Endothelial cell (in vitro differentiated cells): ENCODE results near the gene SLC18A2. TPM values are rescaled to one million over a fixed set of nuclear protein-coding genes. Genes with fewer than 3 reads are reported as not detected.
"Not testable (repeated sequence)": the region's sequence is repeated elsewhere in the genome, so short reads cannot be mapped to it uniquely, and the experiment has no call there.

ENCODE experiments used
- DNase-seq: peaks from one replicate; pipeline ENCODE4 v3.0.0; 2021; ENCODE audit warnings: low spot score
- H3K27ac Mint-ChIP-seq: one replicate; pipeline ENCODE4 v1.8.0; 2021; ENCODE audit warnings: mixed read lengths, inconsistent platforms; ENCODE audit not compliant: unreplicated experiment
- H3K27me3 Mint-ChIP-seq: one replicate; pipeline ENCODE4 v1.8.0; 2021; ENCODE audit warnings: mild to moderate bottlenecking, moderate library complexity, mixed read lengths, inconsistent platforms; ENCODE audit not compliant: unreplicated experiment
- H3K36me3 Mint-ChIP-seq: one replicate; pipeline ENCODE4 v1.8.0; 2021; ENCODE audit warnings: mild to moderate bottlenecking, low read depth, mixed read lengths, inconsistent platforms; ENCODE audit not compliant: unreplicated experiment
- H3K4me1 Mint-ChIP-seq: one replicate; pipeline ENCODE4 v1.8.0; 2021; ENCODE audit warnings: mild to moderate bottlenecking, mixed read lengths, inconsistent platforms; ENCODE audit not compliant: unreplicated experiment
- H3K4me3 Mint-ChIP-seq: one replicate; pipeline ENCODE4 v1.8.0; 2021; ENCODE audit warnings: mild to moderate bottlenecking, mixed read lengths, inconsistent platforms; ENCODE audit not compliant: unreplicated experiment
- H3K9me3 Mint-ChIP-seq: one replicate; pipeline ENCODE4 v1.8.0; 2021; ENCODE audit warnings: mixed read lengths, inconsistent platforms; ENCODE audit not compliant: unreplicated experiment
- total RNA-seq: library from RNA; stranded (reverse); fragmentation: NEBNext Ultra II Directional; extraction: Animal tissue kit (Norgen Biotek cat#: 25700); gene quantifications from one replicate; pipeline ENCODE4 v1.2.1, GENCODE V29; 2021; ENCODE audit not compliant: unreplicated experiment
- TF ChIP-seq, protein P1 (sequence below): fragments of 200-600 bp; sonication (generic); IDR thresholded peaks from one replicate; pipeline ENCODE4 v1.5.0; 2021; ENCODE audit warnings: antibody characterized with exemption; ENCODE audit not compliant: unreplicated experiment

SLC18A2 gene
- total RNA-seq, 1 donor from 2014 or later: 1.3 TPM

DNA sequence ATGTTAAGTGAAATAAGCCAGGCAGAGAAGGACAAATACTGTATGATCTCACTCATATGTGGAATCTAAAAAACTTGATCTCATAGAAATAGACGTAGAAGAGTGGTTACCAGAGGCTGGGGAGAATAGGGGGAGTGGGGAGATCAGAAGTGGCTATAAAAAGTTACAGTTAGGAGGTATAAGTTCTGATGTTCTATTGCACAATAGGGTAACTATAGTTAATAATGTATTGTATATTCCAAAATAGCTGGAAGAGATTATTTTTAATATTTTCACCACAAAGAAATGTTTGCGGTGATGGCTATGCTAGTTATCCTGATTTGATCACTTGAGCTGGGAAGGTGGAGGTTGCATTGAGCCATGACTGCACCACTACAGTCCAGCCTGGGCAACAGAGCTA is 53.8 kb downstream of the SLC18A2 start:
- no peaks in the 10 kb centered on the region for H3K27me3 Mint-ChIP-seq
- no peaks in the 10 kb centered on the region for H3K36me3 Mint-ChIP-seq
- no peaks in the 10 kb centered on the region for H3K4me1 Mint-ChIP-seq
- no peaks in the 10 kb centered on the region for H3K9me3 Mint-ChIP-seq
- H3K4me3 Mint-ChIP-seq: no peak overlapping the region
- TF ChIP-seq, protein P1, sequence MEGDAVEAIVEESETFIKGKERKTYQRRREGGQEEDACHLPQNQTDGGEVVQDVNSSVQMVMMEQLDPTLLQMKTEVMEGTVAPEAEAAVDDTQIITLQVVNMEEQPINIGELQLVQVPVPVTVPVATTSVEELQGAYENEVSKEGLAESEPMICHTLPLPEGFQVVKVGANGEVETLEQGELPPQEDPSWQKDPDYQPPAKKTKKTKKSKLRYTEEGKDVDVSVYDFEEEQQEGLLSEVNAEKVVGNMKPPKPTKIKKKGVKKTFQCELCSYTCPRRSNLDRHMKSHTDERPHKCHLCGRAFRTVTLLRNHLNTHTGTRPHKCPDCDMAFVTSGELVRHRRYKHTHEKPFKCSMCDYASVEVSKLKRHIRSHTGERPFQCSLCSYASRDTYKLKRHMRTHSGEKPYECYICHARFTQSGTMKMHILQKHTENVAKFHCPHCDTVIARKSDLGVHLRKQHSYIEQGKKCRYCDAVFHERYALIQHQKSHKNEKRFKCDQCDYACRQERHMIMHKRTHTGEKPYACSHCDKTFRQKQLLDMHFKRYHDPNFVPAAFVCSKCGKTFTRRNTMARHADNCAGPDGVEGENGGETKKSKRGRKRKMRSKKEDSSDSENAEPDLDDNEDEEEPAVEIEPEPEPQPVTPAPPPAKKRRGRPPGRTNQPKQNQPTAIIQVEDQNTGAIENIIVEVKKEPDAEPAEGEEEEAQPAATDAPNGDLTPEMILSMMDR: no peak
- H3K27ac Mint-ChIP-seq: no peak overlapping the region
- no peak for DNase-seq

DNA sequence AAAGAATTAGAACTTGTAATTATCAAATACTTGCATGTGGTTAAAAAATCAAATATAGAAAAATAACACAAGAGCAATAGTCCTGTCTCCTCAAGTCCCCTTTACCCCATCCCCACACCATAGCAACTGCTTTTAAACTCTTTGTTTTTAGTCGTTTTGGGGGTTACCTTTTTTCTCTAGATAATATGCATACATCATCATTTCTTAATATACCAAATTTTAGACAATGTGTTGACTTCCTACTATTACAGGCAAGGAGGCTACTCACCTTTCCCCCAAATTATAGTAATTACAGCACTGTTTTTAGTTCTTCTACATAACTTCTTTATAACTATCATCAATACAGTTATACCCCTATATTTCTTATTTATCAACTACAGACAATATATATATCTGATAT is 57.3 kb downstream of the SLC18A2 start:
- TF ChIP-seq, protein P1: no peak
- no peaks in the 10 kb centered on the region for H3K4me1 Mint-ChIP-seq
- no peaks in the 10 kb centered on the region for H3K9me3 Mint-ChIP-seq
- H3K4me3 Mint-ChIP-seq: no peak overlapping the region
- no peak overlapping the region for H3K27ac Mint-ChIP-seq
- DNase-seq: no peak
- H3K36me3 Mint-ChIP-seq: peaks cover 5% of the 10 kb centered on the region
- no peaks in the 10 kb centered on the region for H3K27me3 Mint-ChIP-seq

DNA sequence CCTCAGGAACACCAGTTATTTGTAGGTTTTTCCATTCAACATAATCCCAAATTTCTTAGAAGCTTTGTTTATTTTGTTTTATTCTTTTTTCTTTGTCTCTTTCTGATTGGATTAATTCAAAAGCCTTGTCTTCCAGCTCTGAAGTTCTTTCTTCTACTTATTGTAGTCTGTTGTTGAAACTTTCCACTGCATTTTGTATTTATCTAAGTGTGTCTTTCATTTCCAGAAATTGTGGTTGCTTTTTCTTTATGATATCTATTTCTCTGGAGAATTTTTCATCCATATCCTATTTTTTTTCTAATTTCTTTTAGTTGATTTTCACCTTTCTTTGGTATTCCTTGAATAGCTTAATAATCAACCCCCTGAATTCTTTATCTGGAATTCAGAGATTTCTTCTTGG is 58.5 kb downstream of the SLC18A2 start:
- TF ChIP-seq, protein P1: no peak

DNA sequence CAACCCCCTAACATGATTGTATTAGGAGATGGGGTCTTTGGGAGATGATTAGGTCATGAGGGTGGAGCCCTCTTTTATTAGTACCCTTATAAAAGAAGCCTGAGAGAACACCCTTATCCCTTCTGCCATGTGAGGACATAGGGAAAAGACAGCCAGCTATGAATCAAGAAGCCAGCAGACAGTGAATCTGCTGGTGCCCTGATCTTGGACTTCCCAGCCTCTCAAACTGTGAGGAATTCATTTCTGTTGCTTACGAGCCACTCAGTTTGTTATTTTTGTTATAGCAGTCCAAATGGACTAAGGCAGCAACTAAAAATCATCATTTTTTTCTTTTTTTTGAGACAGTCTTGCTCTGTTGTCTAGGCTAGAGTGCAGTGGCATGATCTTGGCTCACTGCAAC is 59.8 kb downstream of the SLC18A2 start:
- no peak overlapping the region for H3K27ac Mint-ChIP-seq
- no peak for DNase-seq
- H3K4me1 Mint-ChIP-seq: no peaks in the 10 kb centered on the region
- peaks cover 18% of the 10 kb centered on the region for H3K36me3 Mint-ChIP-seq
- H3K9me3 Mint-ChIP-seq: no peaks in the 10 kb centered on the region
- H3K4me3 Mint-ChIP-seq: no peak overlapping the region
- no peaks in the 10 kb centered on the region for H3K27me3 Mint-ChIP-seq
- TF ChIP-seq, protein P1: no peak

More for the DNA sequence above, 58.5 kb downstream of the SLC18A2 start:
- Mint-ChIP-seq H3K27me3 (no peaks in the 10 kb centered on the region), H3K9me3 (no peaks in the 10 kb centered on the region), H3K27ac (no peak overlapping the region), H3K4me1 (no peaks in the 10 kb centered on the region), H3K4me3 (no peak overlapping the region), H3K36me3 (peaks cover 14% of the 10 kb centered on the region)
- no peak for DNase-seq

DNA sequence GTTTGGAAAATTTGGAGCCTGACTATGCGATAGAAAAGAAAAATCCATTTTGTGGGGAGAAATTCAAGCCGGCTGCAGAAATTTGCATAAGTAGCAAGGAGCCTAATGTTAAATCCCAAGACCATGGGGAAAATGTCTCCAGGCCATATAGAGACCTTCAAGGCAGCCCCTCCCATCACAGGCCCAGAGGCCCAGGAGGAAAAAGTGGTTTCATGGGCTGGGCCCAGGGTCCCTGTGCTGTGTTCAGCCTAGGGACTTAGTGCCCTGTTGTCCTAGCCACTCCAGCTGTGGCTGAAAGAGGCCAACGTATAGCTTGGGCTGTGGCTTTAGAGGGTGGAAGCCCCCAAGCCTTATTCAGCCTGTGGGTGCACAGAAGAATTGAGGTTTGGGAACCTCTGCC is 62.5 kb downstream of the SLC18A2 start:
- not testable (repeated sequence) for DNase-seq, H3K4me3 Mint-ChIP-seq, H3K27ac Mint-ChIP-seq, H3K9me3 Mint-ChIP-seq, H3K27me3 Mint-ChIP-seq, H3K4me1 Mint-ChIP-seq
- H3K36me3 Mint-ChIP-seq: peaks cover 21% of the 10 kb centered on the region

DNA sequence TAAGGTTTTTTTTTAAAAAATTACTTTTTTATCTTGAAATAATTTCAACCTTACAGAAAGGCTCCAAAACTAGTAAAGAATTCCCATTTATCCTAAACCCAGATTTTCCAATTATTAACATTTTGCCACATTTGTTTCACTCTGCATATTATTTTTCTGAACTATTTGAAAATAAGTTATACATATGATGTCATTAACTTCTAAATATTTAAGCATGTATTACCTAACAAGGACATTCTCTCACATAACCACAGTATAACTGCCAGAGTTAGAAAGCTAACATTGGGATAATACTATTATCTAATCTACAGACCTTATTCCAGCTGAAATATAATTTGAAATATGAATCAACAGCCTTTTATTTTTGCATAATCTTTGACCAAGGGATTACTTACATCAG is 65.8 kb downstream of the SLC18A2 start:
- H3K9me3 Mint-ChIP-seq: no peaks in the 10 kb centered on the region

More for the DNA sequence above, 65.8 kb downstream of the SLC18A2 start:
- H3K27me3 Mint-ChIP-seq: no peaks in the 10 kb centered on the region
- TF ChIP-seq, protein P1: no peak
- H3K36me3 Mint-ChIP-seq: peaks cover 21% of the 10 kb centered on the region
- H3K27ac Mint-ChIP-seq: no peak overlapping the region
- no peaks in the 10 kb centered on the region for H3K4me1 Mint-ChIP-seq
- H3K4me3 Mint-ChIP-seq: no peak overlapping the region
- no peak for DNase-seq
